HUES64 (cell line): ENCODE results near the gene MCFD2.

Experiments
- H3K27ac ChIP-seq: 2 replicates; pipeline ENCODE4 v1.7.0; 2013; ENCODE audit warnings: low read depth, low read length, inconsistent platforms
- H3K27me3 ChIP-seq: 2 replicates; pipeline ENCODE4 v1.6.1; 2013; ENCODE audit warnings: mild to moderate bottlenecking, low read length; ENCODE audit not compliant: insufficient read depth
- H3K36me3 ChIP-seq: 2 replicates; pipeline ENCODE4 v1.6.1; 2013; ENCODE audit warnings: mild to moderate bottlenecking, low read length; ENCODE audit not compliant: insufficient read depth
- H3K4me1 ChIP-seq: 2 replicates; pipeline ENCODE4 v1.6.1; 2013; ENCODE audit warnings: mild to moderate bottlenecking, low read length, moderate library complexity; ENCODE audit not compliant: insufficient read depth
- H3K4me3 ChIP-seq: 2 replicates; pipeline ENCODE4 v1.5.1; 2013; ENCODE audit warnings: mild to moderate bottlenecking, low read length, moderate library complexity
- H3K9ac ChIP-seq: 2 replicates; pipeline ENCODE4 v1.6.1; 2013; ENCODE audit warnings: mild to moderate bottlenecking, low read depth, low read length
- H3K9me3 ChIP-seq: 2 replicates; pipeline ENCODE4 v1.6.1; 2013; ENCODE audit warnings: low read depth, low read length; ENCODE audit not compliant: insufficient read depth
- WGBS: fragments of 150-250, 120-280 bp; methylation state at CpG from one replicate; pipeline ENCODE4 v1.1.7; 2013; ENCODE audit warnings: missing lambda C conversion rate; 5-methylcytosine and 5-hydroxymethylcytosine counted together

The MCFD2 gene

GRCh38 chr2:46900381-46900780 lies 15.2 kb downstream of the MCFD2 start:
- H3K9me3 ChIP-seq = no peaks in the 10 kb centered on the region
- H3K27ac ChIP-seq = no peak overlapping the region
- no peak overlapping the region for H3K4me3 ChIP-seq
- no peaks in the 10 kb centered on the region for H3K4me1 ChIP-seq
- no peak overlapping the region for H3K9ac ChIP-seq
- H3K27me3 ChIP-seq = no peaks in the 10 kb centered on the region
- WGBS = 90% methylated on average over 3 of the region's 3 CpGs
- H3K36me3 ChIP-seq = peaks cover 5% of the 10 kb centered on the region

DNA sequence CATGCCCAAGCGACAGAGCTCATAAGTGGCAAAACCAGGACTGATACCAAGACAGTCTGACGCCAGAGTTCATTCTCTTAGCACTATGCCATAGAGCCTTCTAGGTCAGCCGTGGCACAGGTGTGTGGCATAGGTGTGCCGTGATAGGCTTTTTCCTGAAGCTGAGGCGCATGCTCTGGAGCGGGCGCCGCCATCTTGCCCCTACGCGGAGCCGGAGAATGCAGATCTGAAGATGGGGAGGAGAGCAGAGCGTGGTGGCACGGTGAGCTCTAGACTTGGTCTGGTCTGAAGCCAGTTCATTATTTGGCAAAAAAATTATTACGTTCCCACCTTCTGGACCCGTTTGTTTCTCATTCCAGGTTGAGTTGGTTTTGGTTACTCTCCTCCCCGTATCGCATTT lies 16.6 kb downstream of the MCFD2 start:
- no peak overlapping the region for H3K4me3 ChIP-seq
- whole genome bisulfite sequencing = 94% methylated on average over 17 of the region's 17 CpGs
- no peak overlapping the region for H3K27ac ChIP-seq
- no peaks in the 10 kb centered on the region for H3K4me1 ChIP-seq
- H3K36me3 ChIP-seq = no peaks in the 10 kb centered on the region
- H3K27me3 ChIP-seq = no peaks in the 10 kb centered on the region
- no peak overlapping the region for H3K9ac ChIP-seq
- no peaks in the 10 kb centered on the region for H3K9me3 ChIP-seq

- Histone ChIP-seq H3K27ac (no peak overlapping the region), H3K4me1 (no peaks in the 10 kb centered on the region), H3K36me3 (no peaks in the 10 kb centered on the region), H3K4me3 (no peak overlapping the region), H3K27me3 (no peaks in the 10 kb centered on the region), H3K9me3 (no peaks in the 10 kb centered on the region), H3K9ac (no peak overlapping the region)
- 83% methylated on average over 5 of the region's 5 CpGs for WGBS
These were observed 17.6 kb downstream of the MCFD2 start for GRCh38 chr2:46898024-46898423.

DNA sequence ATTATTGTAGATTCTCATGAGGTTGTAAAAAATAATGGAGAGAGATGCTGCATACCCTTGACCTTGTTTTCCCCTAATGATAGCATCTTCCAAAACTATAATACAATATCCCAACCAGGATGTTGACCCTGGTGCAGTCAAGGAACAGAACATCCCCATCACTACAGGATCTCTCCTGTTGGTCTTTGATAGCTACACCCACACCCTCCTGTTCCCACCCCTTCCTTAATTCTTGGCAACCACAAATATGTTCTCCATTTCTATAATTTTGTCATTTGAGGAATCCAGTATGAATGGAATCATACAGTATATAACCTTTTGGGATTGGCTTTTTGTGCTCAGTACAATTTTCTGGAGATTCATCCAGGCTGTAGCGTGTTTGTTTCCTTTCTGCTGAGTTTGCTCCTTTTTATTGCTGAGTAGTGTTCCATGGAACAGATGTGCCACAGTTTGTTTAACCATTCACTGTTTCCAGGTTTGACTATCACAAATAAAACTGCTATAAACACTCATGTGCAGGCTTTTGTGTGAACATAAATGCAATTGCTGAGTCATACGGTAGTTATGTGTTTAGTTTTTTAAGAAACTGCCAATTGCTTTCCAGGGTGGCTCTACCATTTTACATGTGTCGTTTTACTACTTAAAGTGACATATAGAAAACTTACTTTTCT lies 22.2 kb downstream of the MCFD2 start:
- Histone ChIP-seq H3K27ac (no peak overlapping the region), H3K9ac (no peak overlapping the region), H3K27me3 (no peaks in the 10 kb centered on the region), H3K9me3 (no peaks in the 10 kb centered on the region), H3K4me1 (peaks cover 3% of the 10 kb centered on the region; the same call in 1 of the 2 replicates), H3K4me3 (no peak overlapping the region), H3K36me3 (no peaks in the 10 kb centered on the region)
- 96% methylated on average over 3 of the region's 3 CpGs for WGBS

DNA sequence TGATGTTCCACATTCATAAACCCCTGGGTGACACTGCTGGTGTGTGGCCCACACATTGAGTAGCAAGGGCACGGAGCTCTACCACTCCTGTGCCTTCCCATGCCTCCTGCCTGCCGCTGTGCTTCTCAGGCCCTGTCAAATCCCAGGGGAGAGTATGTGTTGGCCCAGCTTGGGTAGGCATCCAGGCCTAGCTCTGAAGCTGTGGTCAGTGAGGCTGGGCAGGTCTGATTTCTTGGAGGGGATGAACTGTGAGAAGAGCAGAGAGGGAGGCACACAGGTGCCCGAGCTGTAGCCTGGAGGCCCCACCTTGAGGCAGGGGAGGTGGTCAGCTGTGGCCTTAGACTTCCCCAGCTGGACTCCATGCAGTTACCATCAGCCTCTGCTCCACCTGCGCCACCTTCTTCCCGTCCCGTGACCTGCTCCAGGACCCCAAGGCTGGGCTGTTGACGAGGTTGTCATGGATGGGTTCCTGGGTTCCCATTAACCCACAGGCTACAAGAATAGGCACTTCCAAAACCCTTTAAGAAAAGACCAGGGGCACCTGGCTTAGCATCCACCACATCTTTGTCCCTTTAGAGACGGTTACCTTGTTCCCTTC lies 23.6 kb downstream of the MCFD2 start:
- no peak overlapping the region for H3K4me3 ChIP-seq
- no peaks in the 10 kb centered on the region for H3K36me3 ChIP-seq
- WGBS = 95% methylated on average over 8 of the region's 8 CpGs
- H3K4me1 ChIP-seq = peaks cover 3% of the 10 kb centered on the region; the same call in 1 of the 2 replicates
- H3K9ac ChIP-seq = no peak overlapping the region
- H3K27me3 ChIP-seq = no peaks in the 10 kb centered on the region
- no peak overlapping the region for H3K27ac ChIP-seq
- H3K9me3 ChIP-seq = no peaks in the 10 kb centered on the region

DNA sequence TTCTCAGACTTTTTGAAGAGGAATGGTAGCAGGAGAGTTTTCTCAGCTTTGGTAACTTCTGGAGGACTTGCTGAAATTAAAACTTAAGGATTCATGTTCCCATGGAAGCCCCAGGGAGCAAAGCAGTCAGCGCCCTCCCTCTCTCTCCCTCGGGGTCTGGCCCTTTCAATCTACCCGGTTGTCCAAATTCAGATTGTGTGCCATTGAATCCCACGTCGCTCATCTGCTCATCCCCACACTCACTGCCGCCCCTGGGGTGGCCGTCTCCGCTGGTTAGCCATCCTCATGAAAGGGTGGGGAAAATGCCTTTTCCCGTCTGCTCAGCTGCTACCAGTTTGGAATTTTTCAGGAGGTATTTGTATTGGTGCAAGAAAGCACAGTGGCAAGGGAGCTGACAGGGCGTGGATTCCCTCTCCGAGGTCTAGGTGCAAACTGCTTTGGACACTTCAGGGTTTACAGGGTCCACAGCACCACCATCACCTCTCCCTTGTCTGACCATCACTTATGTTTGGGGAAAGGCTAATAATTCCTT lies 27.1 kb downstream of the MCFD2 start:
- Histone ChIP-seq H3K27me3 (no peaks in the 10 kb centered on the region), H3K4me1 (peaks cover 3% of the 10 kb centered on the region; the same call in 1 of the 2 replicates), H3K4me3 (no peak overlapping the region), H3K9ac (no peak overlapping the region), H3K27ac (no peak overlapping the region), H3K9me3 (0 out of 2 replicates have a peak, but pooled peaks cover 2% of the 10 kb centered on the region), H3K36me3 (no peaks in the 10 kb centered on the region)
- WGBS = 80% methylated on average over 11 of the region's 11 CpGs

- 85% methylated on average over 2 of the region's 2 CpGs for WGBS
- Histone ChIP-seq H3K27me3 (no peaks in the 10 kb centered on the region), H3K27ac (no peak overlapping the region), H3K4me3 (no peak overlapping the region), H3K9me3 (0 out of 2 replicates have a peak, but pooled peaks cover 2% of the 10 kb centered on the region), H3K4me1 (peaks cover 3% of the 10 kb centered on the region; the same call in 1 of the 2 replicates), H3K9ac (no peak overlapping the region), H3K36me3 (no peaks in the 10 kb centered on the region)
These were observed 28.3 kb downstream of the MCFD2 start for GRCh38 chr2:46887028-46887885.

DNA sequence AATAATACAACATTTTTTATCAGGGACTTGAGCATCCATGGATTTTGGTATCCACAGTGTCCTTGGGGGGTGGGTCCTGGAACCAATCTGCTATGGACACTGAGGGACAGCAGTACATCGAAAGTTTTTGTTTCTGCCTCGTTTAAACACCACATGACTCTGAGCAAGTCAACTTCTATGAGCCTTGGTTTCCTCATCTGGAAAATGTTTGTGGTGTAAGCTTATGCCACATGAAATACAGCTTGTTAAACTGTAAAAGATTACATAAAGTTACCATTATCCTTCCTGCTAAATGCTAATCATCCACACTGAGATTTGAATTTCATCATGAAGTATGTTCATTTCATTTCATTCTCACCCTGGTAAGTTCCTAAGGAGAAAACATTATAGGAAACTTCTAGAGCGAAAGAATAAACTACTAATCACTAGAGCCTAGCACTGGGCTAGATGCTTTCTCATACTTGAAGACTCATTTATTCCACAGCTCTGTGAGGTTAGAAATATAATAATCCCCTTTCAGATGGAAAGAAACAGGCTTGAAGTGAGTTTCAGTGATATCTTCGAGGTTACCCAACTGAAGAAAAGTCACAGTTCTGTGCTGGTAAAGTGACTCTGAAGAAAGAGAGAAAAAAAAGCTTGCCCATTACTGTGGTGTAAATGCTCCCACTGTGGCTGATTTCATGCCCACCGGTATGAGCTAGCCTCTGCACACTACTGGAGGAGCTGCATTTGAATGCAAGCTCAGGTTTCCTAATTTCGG lies 29.2 kb downstream of the MCFD2 start:
- H3K36me3 ChIP-seq = no peaks in the 10 kb centered on the region
- H3K4me3 ChIP-seq = no peak overlapping the region
- peaks cover 3% of the 10 kb centered on the region; the same call in 1 of the 2 replicates for H3K4me1 ChIP-seq
- no peaks in the 10 kb centered on the region for H3K27me3 ChIP-seq
- no peak overlapping the region for H3K27ac ChIP-seq
- 85% methylated on average over 6 of the region's 6 CpGs for WGBS
- 0 out of 2 replicates have a peak, but pooled peaks cover 2% of the 10 kb centered on the region for H3K9me3 ChIP-seq
- H3K9ac ChIP-seq = no peak overlapping the region

DNA sequence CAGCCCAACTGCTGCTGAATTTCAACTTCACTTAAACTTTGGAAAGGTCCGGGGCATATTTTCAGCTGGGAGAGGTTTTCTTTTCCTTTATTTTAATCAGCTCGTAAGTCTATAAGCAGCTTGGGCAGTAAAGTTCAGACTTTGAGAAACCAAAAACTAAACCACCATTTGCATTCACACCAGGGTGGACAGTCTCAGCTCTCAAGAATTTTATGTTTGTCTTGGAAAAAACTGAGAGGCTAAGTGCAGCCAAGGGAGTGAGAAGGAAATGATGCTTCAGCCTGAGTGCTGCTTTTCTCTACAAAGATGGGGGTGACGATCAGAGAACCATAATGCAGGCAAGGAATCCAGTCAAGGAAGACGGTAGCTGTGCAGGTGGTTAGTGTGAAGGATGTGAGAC lies 30.2 kb downstream of the MCFD2 start:
- WGBS = 91% methylated on average over 4 of the region's 4 CpGs
- Histone ChIP-seq H3K27me3 (no peaks in the 10 kb centered on the region), H3K9ac (no peak overlapping the region)

GRCh38 chr2:46879511-46879910 lies 36.1 kb downstream of the MCFD2 start:
- no peaks in the 10 kb centered on the region for H3K4me1 ChIP-seq
- H3K27me3 ChIP-seq = no peaks in the 10 kb centered on the region
- H3K9me3 ChIP-seq = no peaks in the 10 kb centered on the region
- H3K27ac ChIP-seq = no peak overlapping the region
- H3K9ac ChIP-seq = no peak overlapping the region
- H3K4me3 ChIP-seq = no peak overlapping the region
- no peaks in the 10 kb centered on the region for H3K36me3 ChIP-seq

More for the DNA sequence above, 30.2 kb downstream of the MCFD2 start:
- H3K9me3 ChIP-seq = 0 out of 2 replicates have a peak, but pooled peaks cover 2% of the 10 kb centered on the region
- no peak overlapping the region for H3K27ac ChIP-seq
- H3K36me3 ChIP-seq = no peaks in the 10 kb centered on the region
- H3K4me3 ChIP-seq = no peak overlapping the region
- peaks cover 3% of the 10 kb centered on the region; the same call in 1 of the 2 replicates for H3K4me1 ChIP-seq
